Lower lobe of right lung (tissue), 2 donors: ENCODE data around the gene POLR1A. TPM values are rescaled to one million over a fixed set of nuclear protein-coding genes. Genes with fewer than 3 reads are reported as not detected.

Source experiments
- ATAC-seq, 2 donors: fragments of 200-7000 bp; cut with Tn5 transposase; one replicate each; pipeline ENCODE4 v1.9.1; 2020 to 2022; ENCODE audit warnings: mild to moderate bottlenecking in 2 of 2, moderate library complexity in 2 of 2
- DNase-seq: peaks from one replicate; pipeline ENCODE4 v3.0.0-alpha.2; 2020
- H3K27ac ChIP-seq: fragments of 200-600 bp; one replicate; pipeline ENCODE4 v1.8.0; 2022
- H3K27me3 ChIP-seq: fragments of 200-600 bp; one replicate; pipeline ENCODE4 v1.8.0; 2022; ENCODE audit warnings: low read depth
- H3K36me3 ChIP-seq: fragments of 200-600 bp; one replicate; pipeline ENCODE4 v1.8.0; 2022; ENCODE audit warnings: mild to moderate bottlenecking
- H3K4me1 ChIP-seq: fragments of 200-600 bp; one replicate; pipeline ENCODE4 v1.8.0; 2022
- H3K4me3 ChIP-seq: fragments of 200-600 bp; one replicate; pipeline ENCODE4 v1.8.0; 2022; ENCODE audit warnings: mild to moderate bottlenecking
- H3K9me3 ChIP-seq: fragments of 200-600 bp; one replicate; pipeline ENCODE4 v1.8.0; 2022
- CTCF ChIP-seq: fragments of 200-600 bp; IDR thresholded peaks from one replicate; pipeline ENCODE4 v1.8.0; 2022; ENCODE audit warnings: antibody characterized with exemption, mild to moderate bottlenecking
- intact Hi-C: fragments of 100-400 bp; cut with DNase I; formaldehyde crosslinking; loops from one replicate; pipeline ENCODE4 v1.11.0; 2022
- total RNA-seq: library from RNA; stranded (reverse); fragmentation: NEBNext Ultra II Directional; extraction: Animal tissue kit (Norgen Biotek cat#: 25700); gene quantifications from one replicate; pipeline ENCODE4 v1.2.1, GENCODE V29; 2021
- donor health status: DM: no; HTN: yes; CAD: no; lungs with severe emphysema.

Gene POLR1A
- total RNA-seq, 1 donor from 2014 or later, result 22.2 TPM

- no peaks in the 10 kb centered on the region for H3K27me3 ChIP-seq
- intact Hi-C loops, result no loop called here
- no peak for TF ChIP-seq CTCF
Observed at GRCh38 chr2:85971366-85971765, 134.3 kb downstream of the POLR1A start.

More at GRCh38 chr2:85971366-85971765, 134.3 kb downstream of the POLR1A start:
- Histone ChIP-seq H3K27ac (no peak overlapping the region), H3K36me3 (no peaks in the 10 kb centered on the region), H3K4me3 (no peak overlapping the region), H3K4me1 (peaks cover 7% of the 10 kb centered on the region), H3K9me3 (no peaks in the 10 kb centered on the region)
- ATAC-seq, result no peak
- DNase-seq, result no peak

Other genes with a start within 250 kb of the POLR1A start
- gene ST3GAL5, start 216.9 kb downstream of the POLR1A start, total RNA-seq, result 72.4 TPM
- gene PTCD3, start 349 bp upstream of the POLR1A start, total RNA-seq, result 73.3 TPM
- gene IMMT, start 89.6 kb upstream of the POLR1A start, total RNA-seq, result 58.0 TPM
- gene MRPL35, start 93.6 kb upstream of the POLR1A start, total RNA-seq, result 22.5 TPM
- gene REEP1, start 231.7 kb upstream of the POLR1A start, total RNA-seq, result 6.9 TPM